Neutrophil (primary cell): ENCODE results near the gene CCL27.

Experiments
- H3K27ac ChIP-seq: fragments of 200-600 bp; sonication (generic); 2 replicates; pipeline ENCODE4 v1.5.1; 2016; ENCODE audit warnings: mild to moderate bottlenecking, moderate library complexity
- H3K27me3 ChIP-seq: fragments of 200-600 bp; sonication (generic); 2 replicates; pipeline ENCODE4 v1.6.0; 2016; ENCODE audit warnings: mild to moderate bottlenecking
- H3K36me3 ChIP-seq: fragments of 200-600 bp; sonication (generic); 2 replicates; pipeline ENCODE4 v1.5.1; 2017
- H3K4me1 ChIP-seq, 2 experiments: fragments of 200-600 bp in 1 of 2; sonication (generic) in 1 of 2; 1 replicate in 1 of 2; 2 replicates in 1 of 2; pipeline versions ENCODE4 v1.5.1 to v1.6.1; 2013 to 2016; ENCODE audit warnings: low read depth in 1 of 2, low read length in 1 of 2, mild to moderate bottlenecking in 1 of 2, moderate library complexity in 1 of 2; ENCODE audit not compliant: control insufficient read depth in 1 of 2, insufficient read depth in 1 of 2
- H3K4me3 ChIP-seq, 2 experiments: fragments of 200-600 bp in 1 of 2; sonication (generic) in 1 of 2; 1 replicate in 1 of 2; 2 replicates in 1 of 2; pipeline ENCODE4 v1.5.1; 2013 to 2016; ENCODE audit warnings: low read depth in 1 of 2, low read length in 1 of 2, mild to moderate bottlenecking in 1 of 2, moderate library complexity in 1 of 2
- H3K9me3 ChIP-seq: fragments of 200-600 bp; sonication (generic); 2 replicates; pipeline ENCODE4 v1.5.1; 2016
- CTCF ChIP-seq: fragments of 200-600 bp; sonication (generic); IDR thresholded peaks from 2 replicates; pipeline ENCODE4 v1.5.1; 2016; ENCODE audit warnings: antibody characterized with exemption

CCL27 gene

GRCh38 chr9:34686732-34687131 is 24.3 kb upstream of the CCL27 start:
- H3K9me3 ChIP-seq, result no peaks in the 10 kb centered on the region
- TF ChIP-seq CTCF, result no peak
- H3K4me1 ChIP-seq, result peaks cover 8 to 14% of the 10 kb centered on the region in 2 experiments
- no peaks in the 10 kb centered on the region for H3K27me3 ChIP-seq
- H3K4me3 ChIP-seq, result no peak overlapping the region
- H3K27ac ChIP-seq, result no peak overlapping the region
- H3K36me3 ChIP-seq, result peaks cover 7% of the 10 kb centered on the region

DNA sequence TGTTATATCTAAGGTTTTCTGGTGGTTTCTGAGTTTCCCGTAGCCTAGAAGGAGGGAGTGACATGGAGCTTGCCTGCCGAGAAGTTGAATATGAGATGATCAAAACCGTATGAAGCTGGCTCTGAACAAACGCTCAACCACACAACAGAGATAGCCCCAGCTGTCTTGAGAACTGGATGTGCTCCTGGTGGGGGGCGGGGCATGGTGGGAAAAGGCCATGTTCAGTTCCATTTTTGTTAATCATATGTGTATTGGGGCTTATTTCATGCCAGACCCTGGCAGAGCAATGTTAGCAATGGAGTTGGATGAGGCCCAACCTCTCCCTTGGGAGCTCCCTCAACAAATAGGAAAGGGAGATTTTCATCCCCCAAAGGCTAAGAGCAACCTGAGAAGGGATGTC is 23.8 kb upstream of the CCL27 start:
- no peak overlapping the region for H3K27ac ChIP-seq
- no peaks in the 10 kb centered on the region for H3K27me3 ChIP-seq
- H3K4me3 ChIP-seq, result no peak overlapping the region
- peaks cover 4 to 9% of the 10 kb centered on the region in 2 experiments for H3K4me1 ChIP-seq
- H3K36me3 ChIP-seq, result peaks cover 7% of the 10 kb centered on the region
- no peak for TF ChIP-seq CTCF
- no peaks in the 10 kb centered on the region for H3K9me3 ChIP-seq

- Histone ChIP-seq H3K4me1 (peaks cover 0 to 2% of the 10 kb centered on the region in 2 experiments), H3K4me3 (no peak overlapping the region), H3K9me3 (no peaks in the 10 kb centered on the region), H3K27ac (no peak overlapping the region), H3K27me3 (no peaks in the 10 kb centered on the region), H3K36me3 (peaks cover 7% of the 10 kb centered on the region)
- no peak for TF ChIP-seq CTCF
Measured at GRCh38 chr9:34685591-34685990, 23.1 kb upstream of the CCL27 start.

DNA sequence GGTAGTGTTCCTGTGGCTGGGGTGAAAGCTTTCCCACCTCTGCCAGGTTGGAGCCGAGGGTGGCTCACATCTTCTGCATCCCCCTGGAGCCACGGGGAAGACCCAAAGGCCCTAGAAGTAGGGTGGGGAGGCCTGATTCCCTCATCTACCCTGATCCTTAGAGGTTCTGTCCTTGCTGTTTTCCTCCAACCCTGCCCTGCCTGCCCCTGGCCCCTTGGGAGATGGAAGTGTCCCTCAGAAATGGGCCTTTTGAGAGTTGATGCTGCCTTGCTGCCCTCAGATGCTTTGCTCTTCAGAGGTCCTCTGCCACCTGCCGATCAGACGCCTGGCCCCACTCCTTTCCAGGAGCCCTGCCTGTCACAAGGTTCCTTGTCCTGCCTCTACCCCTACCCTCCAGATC is 22.4 kb upstream of the CCL27 start:
- Histone ChIP-seq H3K36me3 (peaks cover 7% of the 10 kb centered on the region), H3K4me1 (no peaks in the 10 kb centered on the region), H3K4me3 (no peak overlapping the region), H3K27me3 (no peaks in the 10 kb centered on the region), H3K9me3 (no peaks in the 10 kb centered on the region), H3K27ac (no peak overlapping the region)
- TF ChIP-seq CTCF, result no peak

DNA sequence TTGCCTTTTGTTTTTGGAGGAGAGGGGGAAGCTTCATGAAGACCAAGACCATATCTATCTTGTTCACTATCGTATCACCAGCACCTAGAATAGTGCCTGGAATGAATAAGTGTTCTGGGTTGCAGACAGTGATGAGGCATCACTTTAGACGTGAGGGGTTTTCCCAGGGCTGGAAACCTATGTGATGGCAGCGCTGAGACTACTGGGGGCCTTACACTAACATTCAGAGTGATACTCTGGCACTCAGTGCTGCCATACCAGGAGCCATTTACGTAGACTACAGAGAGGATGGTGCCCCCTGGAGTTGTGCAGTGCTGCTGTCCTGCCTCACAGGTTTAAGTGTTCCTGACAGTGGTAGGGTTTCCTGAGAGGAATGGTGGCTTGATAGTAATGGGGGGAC is 21.7 kb upstream of the CCL27 start:
- Histone ChIP-seq H3K9me3 (no peaks in the 10 kb centered on the region), H3K27me3 (no peaks in the 10 kb centered on the region), H3K4me1 (no peaks in the 10 kb centered on the region), H3K4me3 (no peak overlapping the region), H3K36me3 (peaks cover 7% of the 10 kb centered on the region), H3K27ac (no peak overlapping the region)
- no peak for TF ChIP-seq CTCF

- Histone ChIP-seq H3K4me1 (no peaks in the 10 kb centered on the region), H3K27ac (no peak overlapping the region), H3K9me3 (no peaks in the 10 kb centered on the region), H3K27me3 (no peaks in the 10 kb centered on the region), H3K4me3 (no peak overlapping the region), H3K36me3 (no peaks in the 10 kb centered on the region)
- TF ChIP-seq CTCF, result no peak
Measured at GRCh38 chr9:34675869-34676268, 13.4 kb upstream of the CCL27 start.
